Hippocampal formation (tissue), 2 donors: ENCODE data around the gene ELMO2.

Source experiments
- DNase-seq, 2 donors: peaks; one replicate each; lab custom pipeline; 2025; lab: John Stamatoyannopoulos, UW

Gene ELMO2

DNA sequence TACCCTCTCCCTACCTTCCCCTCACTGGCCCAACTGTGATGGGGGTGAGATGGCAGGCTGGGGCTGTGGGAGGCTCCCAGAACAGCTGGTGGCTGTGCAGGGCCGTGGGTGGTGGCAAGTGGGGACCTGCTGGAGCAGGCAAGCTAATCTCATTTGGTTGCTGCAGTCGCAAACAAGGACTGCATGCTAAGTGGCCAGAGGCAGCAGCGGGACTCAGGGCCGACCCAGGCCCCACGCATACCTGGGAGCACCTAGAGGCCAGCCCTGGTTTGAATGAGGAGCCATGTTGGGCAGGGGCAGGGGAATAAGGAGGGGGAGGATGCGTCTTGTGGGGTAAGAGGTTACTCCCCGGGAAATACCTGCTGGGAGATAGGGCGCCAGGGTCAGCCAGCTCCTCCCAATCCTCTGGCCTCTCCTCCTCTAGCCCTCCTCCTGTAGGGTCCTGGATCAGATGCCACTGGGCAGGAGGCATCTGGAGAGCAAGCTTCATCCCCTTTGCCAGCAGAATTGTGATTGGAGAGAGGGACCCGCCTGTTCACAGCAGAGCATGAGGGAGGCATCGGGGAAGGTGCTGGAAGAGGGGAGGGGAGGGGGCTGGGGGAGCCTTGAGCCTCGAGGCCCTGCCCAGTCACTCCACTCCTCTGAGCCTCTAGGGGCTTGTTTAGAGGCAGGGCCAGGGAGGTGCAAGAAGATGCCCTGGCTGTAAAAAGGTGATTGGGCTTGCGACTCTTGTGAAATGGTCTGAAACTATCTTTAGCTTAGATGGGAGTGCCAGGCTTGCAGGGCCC, 73.8 kb downstream of the ELMO2 start:
- no peak for DNase-seq

DNA sequence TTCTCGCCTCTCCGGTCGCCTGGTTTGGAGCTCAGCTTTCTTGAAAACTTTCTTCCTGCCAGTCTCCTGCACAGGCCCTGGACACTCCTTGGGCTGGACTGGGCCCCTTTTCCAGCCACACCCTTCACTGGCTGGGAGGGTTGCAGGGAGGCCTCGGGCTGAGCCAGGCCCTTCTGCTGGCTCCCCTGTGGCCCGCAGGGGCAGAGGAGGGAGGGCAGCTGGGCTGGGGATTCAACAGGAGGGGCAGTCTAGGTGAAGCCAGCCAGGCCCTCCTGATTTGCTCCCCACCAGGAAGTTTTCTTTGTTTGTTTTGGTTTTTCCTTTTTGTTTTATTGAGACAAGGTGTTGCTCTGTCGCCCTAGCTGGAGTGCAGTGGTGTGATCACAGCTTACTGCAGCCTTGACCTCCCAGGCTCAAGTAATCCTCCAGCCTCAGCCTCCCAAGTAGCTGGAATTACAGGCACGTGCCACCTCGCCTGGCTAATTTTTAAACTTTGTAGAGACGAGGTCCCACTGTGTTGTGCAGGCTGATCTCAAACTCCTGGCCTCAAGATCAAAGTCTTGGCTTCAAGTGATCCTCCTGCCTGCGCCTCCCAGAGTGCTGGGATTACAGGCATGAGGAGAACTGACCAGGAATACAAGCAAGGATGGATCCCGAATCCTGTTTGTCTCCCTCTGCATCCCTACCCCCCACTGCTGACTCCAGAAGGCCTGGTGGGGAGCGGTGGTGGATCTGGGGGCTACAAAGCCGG, 74.6 kb downstream of the ELMO2 start:
- no peak for DNase-seq

DNA sequence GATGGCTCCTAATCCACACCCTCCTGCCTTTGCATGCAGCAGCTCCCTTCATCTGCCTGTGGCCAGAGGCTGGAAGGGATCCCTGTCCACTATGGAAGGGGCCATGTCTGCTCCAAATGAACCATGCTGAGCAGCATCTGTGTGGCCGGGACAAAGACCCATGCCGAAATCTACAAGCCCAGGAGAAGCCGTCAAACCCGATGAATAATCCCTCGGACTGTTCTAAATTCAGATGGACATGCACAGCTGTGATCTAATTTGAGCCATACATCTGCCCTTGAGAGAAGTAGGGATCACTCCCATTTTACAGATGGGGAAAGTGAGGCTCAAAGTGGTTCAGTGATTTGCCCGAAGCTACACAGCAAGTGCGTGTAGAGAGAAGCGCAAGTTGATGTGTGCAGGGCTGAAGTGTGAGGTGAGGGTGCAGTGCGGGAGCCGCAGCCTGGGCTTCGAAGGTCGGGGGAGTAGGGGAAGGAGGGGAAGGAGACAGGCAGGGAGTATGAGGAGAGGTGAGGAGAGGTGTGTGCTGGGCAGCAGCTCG, 75.5 kb downstream of the ELMO2 start:
- no peak for DNase-seq

DNA sequence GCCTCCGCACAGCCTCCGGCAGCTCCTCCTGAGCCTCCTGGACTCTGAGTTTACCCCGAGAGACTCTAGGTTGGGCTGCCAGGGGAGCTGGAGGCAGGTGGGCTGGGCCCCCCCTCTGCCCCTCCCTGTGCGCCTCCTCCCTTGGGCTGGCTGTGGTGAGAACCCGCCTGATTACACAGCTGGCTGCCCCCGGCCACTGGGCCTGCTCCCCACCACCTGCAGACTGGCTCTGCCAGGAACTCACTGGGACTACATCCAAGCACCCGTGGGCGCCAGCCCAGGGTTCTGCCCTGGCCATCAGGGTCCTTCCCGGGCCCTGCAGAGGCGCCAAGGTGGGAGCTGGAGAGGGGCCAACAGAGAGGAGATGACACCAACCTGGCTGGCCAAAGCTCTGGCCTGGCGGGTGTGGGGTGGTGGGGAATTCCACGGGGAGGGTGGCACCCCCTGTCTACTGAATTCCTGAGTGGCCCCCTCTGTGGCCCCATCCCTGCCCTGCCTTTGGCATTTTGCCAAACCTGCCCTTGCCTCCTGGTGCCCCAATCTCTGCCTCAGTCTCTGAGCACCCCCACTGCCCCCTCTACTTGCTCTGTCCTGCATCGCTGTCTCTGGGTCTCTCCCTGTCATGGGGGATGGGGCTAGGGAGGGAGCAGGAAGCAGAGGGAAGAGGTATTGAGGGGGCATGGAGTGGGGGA, 76.2 kb downstream of the ELMO2 start:
- DNase-seq = no peak

DNA sequence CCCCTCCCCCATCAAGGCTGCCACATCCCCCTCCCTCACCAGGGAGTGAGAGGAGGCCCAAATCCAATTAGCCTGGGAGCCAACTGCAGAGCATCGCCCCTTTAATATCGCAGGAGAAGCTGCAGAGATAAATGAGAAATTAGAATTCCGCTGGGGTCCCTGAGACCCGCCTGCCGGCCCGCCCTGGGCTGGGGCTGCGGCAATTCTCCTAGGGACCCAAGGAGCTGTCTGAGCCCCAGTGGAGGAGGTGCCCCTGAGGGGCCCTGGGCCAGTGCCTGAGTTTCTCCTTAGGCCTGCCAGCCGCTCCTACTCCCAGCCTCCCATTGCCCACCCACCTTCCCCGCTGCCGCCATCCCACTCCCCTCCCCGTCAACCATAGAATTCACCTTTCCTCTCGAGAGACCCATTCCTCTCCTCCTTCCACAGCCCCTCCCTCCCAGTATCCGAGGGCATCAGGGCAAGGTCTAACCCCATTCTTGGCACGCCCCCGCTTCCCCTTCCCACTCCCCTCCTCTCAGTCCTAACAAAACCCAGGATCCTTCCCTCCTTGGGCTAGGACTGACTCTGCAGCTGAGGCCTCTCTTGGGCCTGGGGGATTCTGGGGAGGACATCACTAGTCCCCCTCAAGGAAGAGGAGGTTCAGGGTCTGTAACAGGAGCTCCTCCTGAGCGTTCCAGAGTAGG, 78.1 kb downstream of the ELMO2 start:
- DNase-seq = no peak

DNA sequence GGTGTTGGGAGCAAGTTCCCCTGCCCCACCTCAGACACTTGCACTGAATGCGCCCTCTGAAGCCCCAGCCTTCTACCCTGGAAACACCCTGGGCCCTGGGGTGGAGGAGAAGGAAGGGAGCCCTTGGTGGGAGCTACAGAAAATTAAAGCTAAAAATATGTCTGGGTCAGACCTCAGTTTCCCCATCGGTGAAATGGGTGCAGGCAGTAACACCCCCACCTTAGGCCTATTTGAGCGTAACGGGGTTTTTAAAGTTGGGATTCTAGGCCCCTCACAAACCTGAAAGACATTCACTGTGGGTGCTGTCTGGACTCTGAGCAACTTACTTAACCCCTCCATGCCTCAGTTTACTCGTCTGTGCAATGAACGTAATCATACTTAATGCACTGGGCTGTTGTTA, 78.9 kb downstream of the ELMO2 start:
- no peak for DNase-seq

DNA sequence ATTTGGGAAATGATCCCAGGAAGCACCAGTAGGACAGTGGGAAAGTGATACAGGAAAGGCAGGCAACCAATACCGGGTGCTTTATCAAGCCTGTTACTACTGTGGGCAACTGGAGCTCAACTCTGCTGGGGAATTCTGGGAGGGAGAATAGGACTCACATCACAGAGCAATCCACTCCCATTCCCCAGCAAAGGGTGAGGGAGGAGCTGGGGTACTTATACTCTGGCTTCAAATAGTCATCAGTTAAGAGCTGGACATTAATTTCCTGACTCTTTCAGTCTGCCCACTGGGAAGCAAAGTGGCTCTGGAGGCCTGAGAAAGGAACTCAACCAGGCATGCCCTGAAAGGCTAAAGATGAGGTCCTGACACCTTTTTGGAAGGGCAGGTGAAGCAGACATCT, 80.6 kb downstream of the ELMO2 start:
- no peak for DNase-seq

DNA sequence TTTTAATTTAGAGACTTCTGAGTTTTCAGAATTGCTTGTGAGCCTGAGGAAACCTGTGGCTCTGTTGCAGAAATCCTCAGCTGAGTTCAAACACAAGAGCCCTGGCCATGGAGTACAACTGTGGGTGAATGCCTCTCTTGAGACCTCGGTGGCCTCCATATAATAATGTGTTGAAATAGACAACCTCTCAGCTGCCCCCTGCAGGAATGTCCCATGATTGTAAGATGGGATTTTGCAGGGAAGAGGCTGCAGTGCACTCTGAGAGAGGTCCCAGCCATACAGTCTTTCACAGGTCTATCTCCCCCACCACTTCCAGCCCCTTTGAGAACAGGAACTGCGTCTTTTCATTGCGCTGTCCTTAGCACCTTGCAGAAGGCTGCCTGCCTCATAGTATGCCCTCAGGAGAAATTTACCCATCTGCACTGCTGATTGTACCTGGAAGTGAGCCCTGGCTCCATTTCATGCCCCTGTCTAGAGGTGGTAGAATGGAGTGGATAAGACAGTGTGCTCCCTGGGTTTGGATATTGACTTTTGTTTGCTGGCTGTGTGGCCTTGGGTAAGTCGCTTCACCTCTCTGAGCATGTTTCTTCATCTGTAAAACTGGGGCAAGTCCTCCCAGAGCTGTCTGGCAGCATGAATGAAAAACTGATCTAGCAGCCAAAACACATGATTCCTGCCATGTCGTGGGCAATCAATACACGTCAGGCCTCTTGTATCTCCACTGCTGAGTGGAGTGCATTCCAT, 81.3 kb downstream of the ELMO2 start:
- no peak for DNase-seq

DNA sequence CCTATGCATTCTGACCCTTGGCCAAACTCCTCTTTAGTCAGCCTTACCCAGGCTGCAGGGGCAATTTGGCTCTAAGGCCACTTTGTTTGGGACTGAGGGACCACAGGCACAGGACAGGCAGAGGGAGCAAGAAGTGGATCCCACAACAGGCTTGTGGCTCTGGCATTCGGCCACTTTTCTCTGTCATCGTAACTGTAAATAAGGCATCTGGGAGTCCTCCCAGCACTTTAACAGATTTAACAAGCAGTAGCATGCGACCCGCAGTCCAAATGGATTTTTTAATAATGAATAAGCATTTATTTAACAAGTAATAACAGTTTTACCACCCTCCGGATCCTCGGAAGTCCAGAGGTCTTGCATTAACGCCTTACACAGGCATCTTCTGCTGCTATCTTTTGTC, 82.0 kb downstream of the ELMO2 start:
- no peak for DNase-seq

DNA sequence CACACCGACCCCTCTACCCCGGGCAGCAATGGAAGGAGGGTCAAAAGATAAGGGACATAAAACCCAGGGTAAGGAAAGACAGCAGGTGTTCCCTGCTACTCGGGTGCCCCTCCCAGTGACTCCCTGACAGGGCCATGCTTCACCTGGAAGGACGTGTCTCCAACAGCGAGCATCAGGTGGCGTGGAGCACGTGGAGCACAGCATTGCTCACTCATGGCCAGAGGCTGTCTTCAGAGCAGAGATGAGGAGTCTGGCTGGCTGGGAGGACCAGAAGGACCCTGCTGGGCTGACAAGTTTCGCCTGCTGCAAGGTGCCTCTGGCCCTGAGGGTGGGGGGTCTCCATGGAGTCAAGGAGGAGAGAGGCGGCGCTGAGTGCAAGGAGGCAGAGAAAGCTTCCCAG, 82.9 kb downstream of the ELMO2 start:
- no peak for DNase-seq

DNA sequence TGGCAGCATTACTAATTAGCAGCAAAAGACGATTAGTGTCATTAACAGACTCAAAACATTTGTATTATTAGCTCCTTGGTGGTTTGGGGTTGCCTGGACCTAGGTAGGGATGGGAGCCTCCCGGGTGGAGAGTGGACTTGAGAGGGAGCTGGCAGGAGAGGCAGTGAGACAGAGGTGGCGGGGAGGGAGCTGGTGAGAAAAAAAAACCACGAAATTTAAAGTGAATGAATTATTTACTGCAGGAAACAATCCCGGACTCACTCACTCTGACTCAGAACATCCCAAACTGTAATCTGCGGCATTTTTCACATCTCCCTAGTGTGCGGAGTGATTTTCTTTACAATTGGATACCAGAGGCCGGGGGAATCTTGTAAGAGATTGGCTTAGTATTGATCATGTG, 83.8 kb downstream of the ELMO2 start:
- no peak for DNase-seq

DNA sequence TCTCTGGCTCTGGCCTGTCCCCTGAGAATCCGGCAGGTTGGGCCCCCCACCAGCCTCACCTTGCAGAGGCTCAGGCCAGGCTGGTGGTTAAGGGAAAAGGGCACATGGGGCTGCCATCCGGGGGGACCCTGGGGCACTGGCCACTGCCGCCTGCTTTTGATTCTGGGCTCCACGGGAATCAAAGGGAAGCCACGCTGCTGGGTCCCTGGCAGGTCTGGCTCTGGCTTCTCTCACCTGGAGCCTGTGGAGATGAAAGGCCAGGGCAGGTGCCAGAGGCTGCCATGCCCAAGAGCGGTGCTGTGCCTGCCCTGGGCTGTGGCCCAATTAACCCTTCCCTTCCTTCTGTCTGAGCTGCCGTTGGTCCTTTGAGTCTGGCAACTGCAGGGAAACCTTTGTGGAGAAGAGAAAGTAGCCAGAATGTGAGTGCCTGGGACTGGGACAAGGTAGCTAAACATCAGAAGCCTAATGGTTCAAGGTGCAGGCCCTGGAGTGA, 88.7 kb downstream of the ELMO2 start:
- DNase-seq = no peak

DNA sequence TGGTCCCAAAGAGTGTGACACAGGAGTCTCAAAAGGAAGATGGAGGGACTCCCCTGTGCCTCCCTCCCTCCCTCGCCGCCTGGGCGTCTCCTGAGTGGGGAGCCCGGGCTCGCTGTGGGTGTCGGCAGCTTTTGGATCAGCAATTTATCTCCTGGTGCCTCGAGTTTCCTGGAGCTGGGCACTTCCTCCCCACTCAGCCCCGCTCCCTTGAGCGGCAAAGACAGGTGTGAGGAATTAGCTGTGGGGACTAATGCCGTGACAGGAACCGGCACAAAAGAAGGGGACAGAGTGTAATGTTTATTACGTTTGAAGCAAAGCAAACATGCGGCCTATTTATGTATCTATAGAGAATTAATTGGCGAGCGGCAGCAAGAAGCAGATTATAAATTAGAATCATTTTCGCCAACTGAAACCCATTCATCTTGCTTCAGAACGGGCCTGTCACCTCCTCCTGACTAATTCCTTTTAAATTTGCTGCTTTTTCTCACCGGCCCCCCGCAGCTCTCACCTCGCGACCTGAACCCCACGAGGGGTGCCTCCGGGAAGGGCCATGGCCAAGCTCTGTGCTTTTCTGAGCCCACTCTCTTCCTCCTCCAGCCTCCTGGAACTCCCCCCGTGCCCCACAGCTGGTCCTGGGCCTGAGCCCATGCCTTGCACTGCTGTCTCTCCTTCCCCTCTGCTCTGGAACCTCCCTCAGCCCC, 89.3 kb downstream of the ELMO2 start:
- no peak for DNase-seq
